ENCODE measurements around the gene CPT1A. TPM values are rescaled to one million over a fixed set of nuclear protein-coding genes. Genes with fewer than 3 reads are reported as not detected.

CPT1A gene
- total RNA-seq, 1 experiment from 2014 or later: 36.3 TPM

DNA sequence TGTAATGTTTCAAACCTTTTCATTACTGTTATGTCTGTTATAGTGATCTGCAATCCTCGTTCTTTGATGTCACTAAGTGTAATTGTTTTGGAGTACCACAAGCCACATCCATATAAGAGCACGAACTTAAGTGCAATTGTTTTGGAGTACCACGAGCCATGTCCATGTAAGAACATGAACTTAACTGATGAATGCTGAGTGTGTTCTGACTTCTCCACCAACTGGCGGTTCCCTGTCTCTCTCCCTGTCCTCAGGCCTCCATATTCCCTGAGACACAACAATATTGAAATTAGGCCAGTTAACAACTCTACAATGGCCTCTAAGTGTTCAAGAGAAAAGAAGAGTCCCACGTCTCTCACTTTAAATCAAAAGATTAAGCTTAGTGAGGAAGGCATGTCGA is 113.9 kb downstream of the CPT1A start:
- Histone ChIP-seq H2AFZ (no peak overlapping the region), H3K4me1 (replicated peaks; ENCODE audit: insufficient read depth) (no peaks in the 10 kb centered on the region), H3K4me2 (no peak overlapping the region), H3K4me3 (no peak overlapping the region), H3K36me3 (ENCODE audit: low read depth) (no peaks in the 10 kb centered on the region), H4K20me1 (ENCODE audit: insufficient read depth) (no peaks in the 10 kb centered on the region), H3K9me3 (ENCODE audit: insufficient read depth, low read depth) (no peaks in the 10 kb centered on the region), H3F3A (ENCODE audit: insufficient read depth, low read depth) (no peaks in the 10 kb centered on the region), H3K27ac (no peak overlapping the region), H3K9me2 (ENCODE audit: insufficient read depth) (no peaks in the 10 kb centered on the region), H3K27me3 (ENCODE audit: insufficient read depth, low read depth) (peaks cover 20% of the 10 kb centered on the region), H3K79me2 (ENCODE audit: low read depth) (no peaks in the 10 kb centered on the region)
- ChIA-PET CTCF (no interaction called here), POLR2A (ENCODE audit: unreplicated experiment) (no interaction called here)
- intact Hi-C loops (cut with micrococcal nuclease; ENCODE audit: unreplicated experiment): no loop called here
- no TSS peak for BruUV-seq (replicated peaks)
- no peak for DNase-seq
- TF ChIP-seq EZH2 (IDR thresholded peaks at IDR 0.05; ENCODE audit: low read depth): no peak
- TF ChIP-seq, protein P1, sequence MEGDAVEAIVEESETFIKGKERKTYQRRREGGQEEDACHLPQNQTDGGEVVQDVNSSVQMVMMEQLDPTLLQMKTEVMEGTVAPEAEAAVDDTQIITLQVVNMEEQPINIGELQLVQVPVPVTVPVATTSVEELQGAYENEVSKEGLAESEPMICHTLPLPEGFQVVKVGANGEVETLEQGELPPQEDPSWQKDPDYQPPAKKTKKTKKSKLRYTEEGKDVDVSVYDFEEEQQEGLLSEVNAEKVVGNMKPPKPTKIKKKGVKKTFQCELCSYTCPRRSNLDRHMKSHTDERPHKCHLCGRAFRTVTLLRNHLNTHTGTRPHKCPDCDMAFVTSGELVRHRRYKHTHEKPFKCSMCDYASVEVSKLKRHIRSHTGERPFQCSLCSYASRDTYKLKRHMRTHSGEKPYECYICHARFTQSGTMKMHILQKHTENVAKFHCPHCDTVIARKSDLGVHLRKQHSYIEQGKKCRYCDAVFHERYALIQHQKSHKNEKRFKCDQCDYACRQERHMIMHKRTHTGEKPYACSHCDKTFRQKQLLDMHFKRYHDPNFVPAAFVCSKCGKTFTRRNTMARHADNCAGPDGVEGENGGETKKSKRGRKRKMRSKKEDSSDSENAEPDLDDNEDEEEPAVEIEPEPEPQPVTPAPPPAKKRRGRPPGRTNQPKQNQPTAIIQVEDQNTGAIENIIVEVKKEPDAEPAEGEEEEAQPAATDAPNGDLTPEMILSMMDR (conservative IDR thresholded peaks at IDR 0.05): no peak

DNA sequence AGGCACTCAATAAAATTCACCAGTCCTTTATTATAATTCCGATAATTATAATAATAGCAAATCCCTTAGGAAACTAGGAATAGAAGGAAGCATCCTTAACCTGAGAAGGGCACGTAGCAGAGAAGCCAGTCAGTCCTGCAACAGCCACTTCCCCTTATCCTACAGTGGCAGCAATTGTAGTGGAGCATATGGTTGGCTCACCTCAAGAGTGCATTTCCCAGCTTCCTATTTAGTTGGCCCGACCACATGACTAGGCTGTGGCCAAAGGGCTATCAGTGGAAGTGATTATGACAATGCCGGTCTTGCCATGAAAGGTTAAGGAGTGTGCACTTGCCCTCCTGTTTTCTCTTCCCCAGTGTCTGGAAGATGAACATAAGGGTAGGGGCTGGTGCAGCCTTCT is 117.4 kb downstream of the CPT1A start:
- no peak for DNase-seq
- no TSS peak for BruUV-seq (replicated peaks)
- Histone ChIP-seq H3K27me3 (ENCODE audit: insufficient read depth, low read depth) (peaks cover 18% of the 10 kb centered on the region), H2AFZ (no peak overlapping the region), H3K9me3 (ENCODE audit: insufficient read depth, low read depth) (peaks cover 5% of the 10 kb centered on the region), H3K4me1 (replicated peaks; ENCODE audit: insufficient read depth) (no peaks in the 10 kb centered on the region), H4K20me1 (ENCODE audit: insufficient read depth) (no peaks in the 10 kb centered on the region), H3K9me2 (ENCODE audit: insufficient read depth) (no peaks in the 10 kb centered on the region), H3K79me2 (ENCODE audit: low read depth) (no peaks in the 10 kb centered on the region), H3K4me2 (no peak overlapping the region), H3F3A (ENCODE audit: insufficient read depth, low read depth) (no peaks in the 10 kb centered on the region), H3K27ac (no peak overlapping the region), H3K36me3 (ENCODE audit: low read depth) (no peaks in the 10 kb centered on the region), H3K4me3 (no peak overlapping the region)
- intact Hi-C loops (cut with micrococcal nuclease; ENCODE audit: unreplicated experiment): no loop called here
- POLR2A ChIA-PET (ENCODE audit: unreplicated experiment): interaction anchor here (0.5 kb wide), 1 partner anchor 18 kb away, joined by 4 read pairs; no protein-coding TSS in a partner anchor
- TF ChIP-seq EZH2 (IDR thresholded peaks at IDR 0.05; ENCODE audit: low read depth): no peak
- TF ChIP-seq, protein P1 (conservative IDR thresholded peaks at IDR 0.05): no peak
- CTCF ChIA-PET: no interaction called here

DNA sequence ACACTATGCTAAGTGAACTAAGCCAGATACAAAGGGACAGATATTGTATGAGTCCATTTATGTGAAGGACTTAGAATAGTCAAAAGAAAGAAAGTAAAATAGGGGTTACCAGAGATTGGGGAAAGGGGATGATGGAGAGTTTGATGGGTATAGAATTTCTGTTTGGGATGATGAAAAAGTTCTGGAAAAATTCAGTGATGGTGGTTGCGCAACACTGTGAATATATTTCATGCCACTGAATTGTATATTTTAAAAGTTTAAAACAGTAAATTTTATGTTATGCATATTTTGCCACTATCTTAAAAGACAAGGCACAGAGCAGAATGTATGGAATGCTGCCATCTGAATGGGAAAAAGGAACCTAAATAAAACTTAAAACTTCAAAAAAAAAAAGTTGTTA is 119.6 kb downstream of the CPT1A start:
- POLR2A ChIA-PET (ENCODE audit: unreplicated experiment): no interaction called here
- H3K9me2 ChIP-seq (ENCODE audit: insufficient read depth): no peaks in the 10 kb centered on the region
- no peak overlapping the region for H3K27ac ChIP-seq
- CTCF ChIA-PET: no interaction called here
- H3K79me2 ChIP-seq (ENCODE audit: low read depth): no peaks in the 10 kb centered on the region
- intact Hi-C loops (cut with micrococcal nuclease; ENCODE audit: unreplicated experiment): no loop called here
- peaks cover 5% of the 10 kb centered on the region for H3K9me3 ChIP-seq (ENCODE audit: insufficient read depth, low read depth)
- H4K20me1 ChIP-seq (ENCODE audit: insufficient read depth): no peaks in the 10 kb centered on the region
- H2AFZ ChIP-seq: no peak overlapping the region
- H3K27me3 ChIP-seq (ENCODE audit: insufficient read depth, low read depth): peaks cover 21% of the 10 kb centered on the region
- no peak overlapping the region for H3K4me3 ChIP-seq
- no peaks in the 10 kb centered on the region for H3K4me1 ChIP-seq (replicated peaks; ENCODE audit: insufficient read depth)
- H3K36me3 ChIP-seq (ENCODE audit: low read depth): no peaks in the 10 kb centered on the region
- BruUV-seq (replicated peaks): no TSS peak
- H3K4me2 ChIP-seq: no peak overlapping the region
- TF ChIP-seq, protein P1 (conservative IDR thresholded peaks at IDR 0.05): no peak
- no peak for TF ChIP-seq EZH2 (IDR thresholded peaks at IDR 0.05; ENCODE audit: low read depth)
- H3F3A ChIP-seq (ENCODE audit: insufficient read depth, low read depth): no peaks in the 10 kb centered on the region
- no peak for DNase-seq

All from PC-9 (cell line).